Activated T-helper 17 cell treated with anti-CD3 and anti-CD28 coated beads, Interleukin-2, amount 50 U/mL, for 72 hours (primary cell): ENCODE data around the gene FHOD3. TPM values are rescaled to one million over a fixed set of nuclear protein-coding genes. Genes with fewer than 3 reads are reported as not detected.
"Not testable (repeated sequence)": the region's sequence is repeated elsewhere in the genome, so short reads cannot be mapped to it uniquely, and the experiment has no call there.

Experiments used
- ATAC-seq: fragments of 150-1000 bp; cut with Tn5 transposase; replicated peaks from 2 replicates; pipeline ENCODE4 v1.10.0; 2021; ENCODE audit warnings: mild to moderate bottlenecking, moderate library complexity
- H3K27ac Mint-ChIP-seq: one replicate; pipeline ENCODE4 v1.8.0; 2022; ENCODE audit warnings: mixed read lengths
- H3K27me3 Mint-ChIP-seq: one replicate; pipeline ENCODE4 v1.8.0; 2022; ENCODE audit warnings: mixed read lengths
- H3K36me3 Mint-ChIP-seq: one replicate; pipeline ENCODE4 v1.8.0; 2022; ENCODE audit warnings: low read depth, mild to moderate bottlenecking, mixed read lengths
- H3K4me1 Mint-ChIP-seq: one replicate; pipeline ENCODE4 v1.8.0; 2022; ENCODE audit warnings: mixed read lengths
- H3K4me3 Mint-ChIP-seq: one replicate; pipeline ENCODE4 v1.8.0; 2022; ENCODE audit warnings: mild to moderate bottlenecking, mixed read lengths
- H3K9me3 Mint-ChIP-seq: one replicate; pipeline ENCODE4 v1.8.0; 2022; ENCODE audit warnings: mixed read lengths
- total RNA-seq, 2 donors: library from RNA; stranded (reverse); gene quantifications; one replicate each; pipeline ENCODE4 v1.2.3, GENCODE V29; 2022

The FHOD3 gene
- total RNA-seq, 2 donors from 2014 or later: not detected

DNA sequence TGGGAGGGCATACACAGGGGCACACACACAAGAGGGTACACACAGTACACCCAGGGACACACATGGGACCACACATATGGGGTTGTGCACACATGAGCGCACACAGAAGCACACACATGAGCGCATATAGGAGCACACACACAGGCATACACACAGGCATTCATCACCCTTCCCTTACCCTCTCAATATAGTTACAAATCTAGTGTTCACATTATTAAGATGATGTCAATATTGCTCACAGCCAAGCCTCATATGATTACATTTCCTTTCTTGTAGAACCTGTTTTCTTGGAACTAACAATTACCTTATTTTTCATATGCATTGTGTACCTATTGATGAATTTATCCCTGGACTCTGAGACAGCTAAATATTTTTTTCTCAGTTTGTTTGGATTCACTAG, 156.7 kb downstream of the FHOD3 start:
- Mint-ChIP-seq H3K4me3 (no peak overlapping the region), H3K27ac (no peak overlapping the region), H3K4me1 (no peaks in the 10 kb centered on the region), H3K27me3 (peaks cover 18% of the 10 kb centered on the region), H3K9me3 (no peaks in the 10 kb centered on the region), H3K36me3 (no peaks in the 10 kb centered on the region)
- ATAC-seq: no peak

- ATAC-seq: no peak
- Mint-ChIP-seq H3K4me1 (no peaks in the 10 kb centered on the region), H3K27ac (no peak overlapping the region), H3K9me3 (no peaks in the 10 kb centered on the region), H3K36me3 (no peaks in the 10 kb centered on the region), H3K4me3 (no peak overlapping the region), H3K27me3 (peaks cover 20% of the 10 kb centered on the region)
Measured at GRCh38 chr18:36454848-36455458, 157.4 kb downstream of the FHOD3 start.

DNA sequence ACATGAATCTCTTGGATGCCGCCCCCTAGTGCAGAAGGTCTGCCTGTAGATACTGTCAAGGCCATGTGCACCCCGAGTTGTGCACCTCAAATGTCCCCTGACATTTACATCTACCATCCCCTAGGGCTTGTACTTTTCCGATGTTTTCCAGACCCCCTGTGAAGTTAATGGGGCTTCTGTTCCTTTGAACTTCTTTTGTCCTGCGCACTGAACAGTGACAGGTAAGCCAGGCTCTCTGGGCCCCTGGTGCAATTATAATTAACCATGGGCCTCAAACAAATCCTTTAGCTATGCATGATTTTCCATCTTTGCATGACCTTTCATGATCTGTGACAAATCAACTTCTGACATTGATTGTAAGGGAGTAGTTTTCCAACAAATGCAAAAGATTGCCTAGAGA, 158.4 kb downstream of the FHOD3 start:
- no peaks in the 10 kb centered on the region for H3K36me3 Mint-ChIP-seq
- no peaks in the 10 kb centered on the region for H3K9me3 Mint-ChIP-seq
- peaks cover 18% of the 10 kb centered on the region for H3K27me3 Mint-ChIP-seq
- H3K4me1 Mint-ChIP-seq: no peaks in the 10 kb centered on the region
- no peak overlapping the region for H3K27ac Mint-ChIP-seq
- no peak for ATAC-seq
- no peak overlapping the region for H3K4me3 Mint-ChIP-seq

- Mint-ChIP-seq H3K36me3 (no peaks in the 10 kb centered on the region), H3K4me1 (no peaks in the 10 kb centered on the region), H3K27ac (no peak overlapping the region), H3K27me3 (peaks cover 18% of the 10 kb centered on the region), H3K9me3 (no peaks in the 10 kb centered on the region), H3K4me3 (no peak overlapping the region)
- ATAC-seq: no peak
Measured at GRCh38 chr18:36456622-36457021, 159.1 kb downstream of the FHOD3 start.

DNA sequence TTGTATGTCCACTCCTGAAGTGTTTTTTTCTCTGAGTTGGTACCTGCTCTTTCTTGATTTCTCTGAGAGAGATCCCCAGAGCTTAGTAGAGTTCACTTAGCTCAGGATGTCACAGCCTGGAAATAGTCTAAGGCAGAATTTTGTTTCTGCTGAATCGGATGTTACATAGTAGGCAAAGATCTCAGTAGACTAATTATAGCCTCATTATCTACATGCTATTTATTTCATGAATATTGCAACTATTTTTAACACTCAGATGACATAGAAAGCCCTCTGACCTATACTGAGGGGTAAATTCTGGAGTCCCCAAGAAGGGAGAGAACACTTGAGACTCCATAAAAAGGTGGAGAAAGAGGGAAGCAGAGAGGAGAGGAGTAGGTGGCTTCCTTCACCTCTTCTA, 160.2 kb downstream of the FHOD3 start:
- no peaks in the 10 kb centered on the region for H3K36me3 Mint-ChIP-seq
- no peaks in the 10 kb centered on the region for H3K9me3 Mint-ChIP-seq
- H3K27me3 Mint-ChIP-seq: peaks cover 18% of the 10 kb centered on the region
- no peak for ATAC-seq
- H3K27ac Mint-ChIP-seq: no peak overlapping the region
- H3K4me1 Mint-ChIP-seq: no peaks in the 10 kb centered on the region
- no peak overlapping the region for H3K4me3 Mint-ChIP-seq

- H3K27me3 Mint-ChIP-seq: peaks cover 18% of the 10 kb centered on the region
- H3K9me3 Mint-ChIP-seq: no peaks in the 10 kb centered on the region
- ATAC-seq: no peak
- H3K4me1 Mint-ChIP-seq: no peaks in the 10 kb centered on the region
- H3K4me3 Mint-ChIP-seq: no peak overlapping the region
- no peak overlapping the region for H3K27ac Mint-ChIP-seq
- H3K36me3 Mint-ChIP-seq: no peaks in the 10 kb centered on the region
Measured at GRCh38 chr18:36458306-36458705, 160.8 kb downstream of the FHOD3 start.

DNA sequence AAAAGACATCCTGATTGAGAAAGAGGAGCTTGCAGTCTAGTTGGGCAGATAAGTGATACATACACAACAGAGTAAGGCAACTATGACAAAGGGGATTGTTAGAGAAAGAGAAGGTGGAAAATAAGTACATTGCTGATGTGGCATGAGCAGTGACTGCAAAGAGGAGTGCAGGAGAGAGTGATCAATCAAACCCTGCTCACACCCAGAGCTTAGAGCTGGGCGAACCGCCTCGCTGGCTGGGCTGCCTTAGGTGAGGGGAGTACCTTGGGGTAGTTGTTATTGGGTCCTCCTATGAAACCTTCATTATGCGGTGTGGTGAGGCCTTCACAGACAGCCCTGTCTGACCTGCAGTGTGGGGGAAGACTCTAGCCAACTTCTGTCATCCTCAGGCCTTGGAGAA, 161.7 kb downstream of the FHOD3 start:
- Mint-ChIP-seq H3K27ac (no peak overlapping the region), H3K4me1 (no peaks in the 10 kb centered on the region), H3K36me3 (no peaks in the 10 kb centered on the region)

DNA sequence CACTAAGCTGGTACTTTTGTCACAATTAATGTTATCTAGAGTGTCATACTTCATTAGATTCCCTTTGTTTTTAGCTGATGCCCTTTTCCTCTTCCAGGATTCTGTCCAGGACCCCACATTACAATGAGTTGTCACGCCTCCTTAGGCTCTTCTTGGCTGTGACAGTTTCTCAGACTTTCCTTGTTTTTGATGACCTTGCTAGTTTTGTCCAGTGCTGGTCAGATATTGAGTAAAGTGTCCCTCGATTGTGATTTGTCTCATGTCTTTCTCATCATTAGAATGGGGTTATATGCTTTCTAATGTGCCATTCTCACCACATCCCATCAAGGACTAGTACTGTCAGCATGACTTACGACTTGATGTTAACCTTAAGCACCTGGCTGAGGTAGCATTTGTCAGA, 162.3 kb downstream of the FHOD3 start:
- Mint-ChIP-seq H3K4me1 (no peaks in the 10 kb centered on the region), H3K36me3 (no peaks in the 10 kb centered on the region), H3K27ac (no peak overlapping the region), H3K27me3 (peaks cover 8% of the 10 kb centered on the region), H3K9me3 (no peaks in the 10 kb centered on the region), H3K4me3 (no peak overlapping the region)
- no peak for ATAC-seq

More for the DNA sequence above, 161.7 kb downstream of the FHOD3 start:
- no peaks in the 10 kb centered on the region for H3K9me3 Mint-ChIP-seq
- H3K27me3 Mint-ChIP-seq: peaks cover 14% of the 10 kb centered on the region
- no peak for ATAC-seq
- no peak overlapping the region for H3K4me3 Mint-ChIP-seq

DNA sequence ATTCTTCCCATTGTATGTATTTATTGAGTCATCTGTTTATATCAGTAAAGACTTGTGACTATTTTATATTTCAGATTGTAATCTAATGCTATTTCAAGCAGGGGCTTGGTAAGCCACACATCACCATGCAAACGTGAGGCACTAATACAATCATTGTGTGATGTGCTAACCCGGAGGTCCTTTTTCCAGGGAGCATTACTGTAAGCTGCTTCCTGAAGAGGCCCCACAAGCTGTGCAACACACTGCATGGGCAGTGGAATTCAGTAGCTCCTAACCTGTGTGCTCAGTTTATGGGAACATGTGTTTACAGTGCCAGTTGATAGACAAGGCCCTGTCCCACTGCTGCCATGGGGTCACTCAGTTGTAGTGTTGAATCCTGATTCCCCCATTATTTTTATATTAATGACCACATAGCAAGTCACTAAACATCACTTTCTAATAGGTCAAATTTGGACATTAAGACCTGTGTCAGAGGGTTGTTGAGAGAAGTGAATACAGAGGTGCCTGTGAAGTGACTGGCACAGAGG, 162.9 kb downstream of the FHOD3 start:
- Mint-ChIP-seq H3K27me3 (peaks cover 3% of the 10 kb centered on the region), H3K9me3 (no peaks in the 10 kb centered on the region), H3K4me3 (no peak overlapping the region), H3K4me1 (no peaks in the 10 kb centered on the region), H3K36me3 (no peaks in the 10 kb centered on the region), H3K27ac (no peak overlapping the region)
- ATAC-seq: no peak

GRCh38 chr18:36460854-36461253, 163.3 kb downstream of the FHOD3 start:
- no peak overlapping the region for H3K27ac Mint-ChIP-seq
- ATAC-seq: no peak
- no peaks in the 10 kb centered on the region for H3K9me3 Mint-ChIP-seq
- H3K4me3 Mint-ChIP-seq: no peak overlapping the region
- H3K36me3 Mint-ChIP-seq: no peaks in the 10 kb centered on the region
- no peaks in the 10 kb centered on the region for H3K4me1 Mint-ChIP-seq
- peaks cover 3% of the 10 kb centered on the region for H3K27me3 Mint-ChIP-seq

GRCh38 chr18:36461551-36461987, 164.1 kb downstream of the FHOD3 start:
- Mint-ChIP-seq H3K4me3 (no peak overlapping the region), H3K27me3 (peaks cover 3% of the 10 kb centered on the region)

GRCh38 chr18:36463516-36463915, 166.0 kb downstream of the FHOD3 start:
- H3K27me3 Mint-ChIP-seq, H3K9me3 Mint-ChIP-seq, H3K36me3 Mint-ChIP-seq, ATAC-seq, H3K27ac Mint-ChIP-seq, H3K4me3 Mint-ChIP-seq, H3K4me1 Mint-ChIP-seq: not testable (repeated sequence)

More at GRCh38 chr18:36461551-36461987, 164.1 kb downstream of the FHOD3 start:
- Mint-ChIP-seq H3K4me1 (no peaks in the 10 kb centered on the region), H3K9me3 (no peaks in the 10 kb centered on the region), H3K27ac (no peak overlapping the region), H3K36me3 (no peaks in the 10 kb centered on the region)
- no peak for ATAC-seq

GRCh38 chr18:36464126-36464651, 166.7 kb downstream of the FHOD3 start:
- H3K27me3 Mint-ChIP-seq: peaks cover 3% of the 10 kb centered on the region
- ATAC-seq: no peak
- no peak overlapping the region for H3K4me3 Mint-ChIP-seq
- no peaks in the 10 kb centered on the region for H3K9me3 Mint-ChIP-seq
- H3K36me3 Mint-ChIP-seq: no peaks in the 10 kb centered on the region
- H3K4me1 Mint-ChIP-seq: no peaks in the 10 kb centered on the region
- no peak overlapping the region for H3K27ac Mint-ChIP-seq

DNA sequence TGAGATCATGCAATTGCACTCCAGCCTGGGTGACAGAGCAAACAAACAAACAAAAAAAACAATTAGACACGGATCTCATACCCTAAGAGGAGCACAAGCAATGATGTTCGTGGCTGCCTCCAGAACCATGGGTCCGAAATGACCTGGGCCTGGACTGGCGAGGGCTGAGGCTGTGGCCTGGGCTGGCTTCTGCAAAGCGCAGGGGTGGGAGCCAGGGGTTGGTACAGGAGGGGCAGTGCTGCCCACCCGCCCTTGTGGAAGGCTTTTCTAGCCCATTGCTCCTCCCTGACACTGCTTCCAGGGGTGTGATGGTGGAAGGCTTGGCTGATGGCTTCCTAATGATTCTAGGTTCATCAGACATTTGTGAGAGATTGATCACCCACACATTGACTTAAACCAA, 167.8 kb downstream of the FHOD3 start:
- no peak for ATAC-seq
- Mint-ChIP-seq H3K36me3 (no peaks in the 10 kb centered on the region), H3K4me3 (no peak overlapping the region), H3K27ac (no peak overlapping the region), H3K4me1 (no peaks in the 10 kb centered on the region), H3K27me3 (no peaks in the 10 kb centered on the region), H3K9me3 (no peaks in the 10 kb centered on the region)

DNA sequence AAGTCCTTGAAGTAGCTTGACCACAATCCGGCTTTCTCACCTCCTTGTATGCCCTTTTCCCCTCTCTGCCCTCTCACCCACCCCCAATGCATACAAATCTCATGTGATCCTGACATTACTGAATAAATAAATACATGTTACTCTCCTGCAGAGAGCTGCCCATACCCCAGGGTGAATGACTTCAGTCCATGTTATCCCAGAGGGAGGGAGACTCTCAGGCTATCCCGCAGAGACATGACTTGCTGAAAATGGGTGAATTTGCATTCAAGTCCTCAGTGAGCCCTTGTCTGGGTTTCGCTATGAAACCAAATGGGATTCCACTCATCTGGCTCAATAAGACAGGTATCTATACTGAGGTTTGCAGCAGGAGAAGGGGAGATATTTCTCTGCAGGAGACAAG, 168.5 kb downstream of the FHOD3 start:
- Mint-ChIP-seq H3K27me3 (no peaks in the 10 kb centered on the region), H3K36me3 (no peaks in the 10 kb centered on the region), H3K9me3 (no peaks in the 10 kb centered on the region), H3K4me1 (no peaks in the 10 kb centered on the region), H3K4me3 (no peak overlapping the region), H3K27ac (no peak overlapping the region)
- no peak for ATAC-seq
